Uterus (tissue), 4 donors: ENCODE measurements around the gene FAM168B. TPM values are rescaled to one million over a fixed set of nuclear protein-coding genes. Genes with fewer than 3 reads are reported as not detected.

Experiments
- DNase-seq, 2 donors: peaks; one replicate each; pipeline ENCODE4 v3.0.0-alpha.2; 2019 to 2020
- H3K27ac ChIP-seq, 2 donors: fragments of 200-600 bp; sonication (generic); 1 replicate in 1 of 2; 2 replicates in 1 of 2; pipeline ENCODE4 v1.5.1; 2016 to 2018
- H3K27me3 ChIP-seq, 2 donors: fragments of 200-600 bp; sonication (generic); one replicate each; pipeline ENCODE4 v1.5.1; 2018 to 2019; ENCODE audit warnings: control low read depth in 1 of 2
- H3K36me3 ChIP-seq, 2 donors: fragments of 200-600 bp; sonication (generic); one replicate each; pipeline ENCODE4 v1.5.1; 2019; ENCODE audit warnings: control low read depth in 1 of 2
- H3K4me1 ChIP-seq, 2 donors: fragments of 200-600 bp; sonication (generic); one replicate each; pipeline ENCODE4 v1.5.1; 2018 to 2019; ENCODE audit warnings: control low read depth in 1 of 2
- H3K4me3 ChIP-seq, 2 donors: fragments of 200-600 bp; sonication (generic); 1 replicate in 1 of 2; 2 replicates in 1 of 2; pipeline ENCODE4 v1.5.1; 2018 to 2019; ENCODE audit warnings: mild to moderate bottlenecking in 1 of 2
- H3K9me3 ChIP-seq, 2 donors: fragments of 200-600 bp; sonication (generic); one replicate each; pipeline ENCODE4 v1.5.1; 2019; ENCODE audit warnings: control low read depth in 1 of 2
- CTCF ChIP-seq, 4 experiments: fragments of 200-600 bp in 2 of 4; fragments of 450-650 bp in 2 of 4; sonication (generic) in 2 of 4; IDR thresholded peaks; one replicate each; pipeline ENCODE4 v1.5.1; 2016 to 2019; ENCODE audit warnings: antibody characterized with exemption in 4 of 4, mild to moderate bottlenecking in 2 of 4, moderate library complexity in 1 of 4
- POLR2A ChIP-seq, 2 donors: fragments of 450-650 bp; IDR thresholded peaks; one replicate each; pipeline ENCODE4 v1.6.1; 2016; ENCODE audit warnings: antibody characterized with exemption in 2 of 2, mild to moderate bottlenecking in 1 of 2, moderate library complexity in 1 of 2
- intact Hi-C: fragments of 100-400 bp; cut with DNase I; formaldehyde crosslinking; loops from one replicate; pipeline ENCODE4 v1.15.1; 2023; ENCODE audit warnings: low total_unique reads
- total RNA-seq, 4 donors: library from RNA; depleted of rRNA in 3 of 4; stranded (reverse); fragments of >200 nt in 3 of 4; gene quantifications; one replicate each; pipeline versions ENCODE4 v1.1.0 to v1.2.4, GENCODE V29; 2014 to 2023
- donor health status: DM: yes; HTN: yes; CAD: no.

FAM168B gene
- total RNA-seq, 4 donors from 2014 or later, result 50.0 to 194 (median 104) TPM

- TF ChIP-seq CTCF (IDR thresholded peaks at IDR 0.05), result no peak
- no peak for TF ChIP-seq POLR2A (IDR thresholded peaks at IDR 0.05)
- Histone ChIP-seq H3K27me3 (no peaks in the 10 kb centered on the region), H3K9me3 (no peaks in the 10 kb centered on the region), H3K4me1 (no peaks in the 10 kb centered on the region), H3K4me3 (no peak overlapping the region), H3K27ac (no peak overlapping the region), H3K36me3 (no peaks in the 10 kb centered on the region)
- no peak for DNase-seq
- intact Hi-C loops, result no loop called here
These were observed 51.7 kb downstream of the FAM168B start for GRCh38 chr2:131041402-131042147.

- H3K4me3 ChIP-seq, result no peak overlapping the region
- TF ChIP-seq CTCF (IDR thresholded peaks at IDR 0.05) (no peak), POLR2A (IDR thresholded peaks at IDR 0.05) (no peak)
- intact Hi-C loops, result no loop called here
These were observed 52.4 kb downstream of the FAM168B start for GRCh38 chr2:131040661-131041401.

GRCh38 chr2:131039908-131040660 lies 53.2 kb downstream of the FAM168B start:
- Histone ChIP-seq H3K27me3 (no peaks in the 10 kb centered on the region), H3K36me3 (no peaks in the 10 kb centered on the region), H3K4me1 (no peaks in the 10 kb centered on the region), H3K4me3 (no peak overlapping the region), H3K9me3 (no peaks in the 10 kb centered on the region), H3K27ac (no peak overlapping the region)
- DNase-seq, result no peak
- TF ChIP-seq CTCF (IDR thresholded peaks at IDR 0.05) (no peak), POLR2A (IDR thresholded peaks at IDR 0.05) (no peak)
- intact Hi-C loops, result no loop called here

More at GRCh38 chr2:131040661-131041401, 52.4 kb downstream of the FAM168B start:
- Histone ChIP-seq H3K9me3 (no peaks in the 10 kb centered on the region), H3K27ac (no peak overlapping the region), H3K36me3 (no peaks in the 10 kb centered on the region), H3K27me3 (no peaks in the 10 kb centered on the region), H3K4me1 (no peaks in the 10 kb centered on the region)
- no peak for DNase-seq

- TF ChIP-seq POLR2A (IDR thresholded peaks at IDR 0.05) (no peak), CTCF (IDR thresholded peaks at IDR 0.05) (no peak)
- Histone ChIP-seq H3K4me1 (no peaks in the 10 kb centered on the region), H3K27me3 (no peaks in the 10 kb centered on the region), H3K27ac (no peak overlapping the region), H3K4me3 (no peak overlapping the region), H3K9me3 (no peaks in the 10 kb centered on the region), H3K36me3 (no peaks in the 10 kb centered on the region)
- DNase-seq, result no peak
- intact Hi-C loops, result no loop called here
These were observed 53.7 kb downstream of the FAM168B start for GRCh38 chr2:131039535-131039907.

GRCh38 chr2:131039101-131039440 lies 54.2 kb downstream of the FAM168B start:
- Histone ChIP-seq H3K27me3 (no peaks in the 10 kb centered on the region), H3K4me1 (no peaks in the 10 kb centered on the region), H3K36me3 (no peaks in the 10 kb centered on the region), H3K9me3 (no peaks in the 10 kb centered on the region), H3K27ac (no peak overlapping the region), H3K4me3 (no peak overlapping the region)
- DNase-seq, result no peak
- TF ChIP-seq CTCF (IDR thresholded peaks at IDR 0.05) (no peak), POLR2A (IDR thresholded peaks at IDR 0.05) (no peak)
- intact Hi-C loops, result no loop called here
